Myocyte (in vitro differentiated cells): ENCODE results near the gene BTN3A1. TPM values are rescaled to one million over a fixed set of nuclear protein-coding genes. Genes with fewer than 3 reads are reported as not detected.
"Not testable (repeated sequence)": the region's sequence is repeated elsewhere in the genome, so short reads cannot be mapped to it uniquely, and the experiment has no call there.

Experiments used
- DNase-seq: peaks from one replicate; pipeline ENCODE4 v3.0.0-alpha.2; 2012; ENCODE audit warnings: low read depth
- total RNA-seq: library from RNA; depleted of rRNA; stranded (reverse); fragments of >200 nt; gene quantifications from 2 replicates; pipeline ENCODE4 v1.2.3, GENCODE V29; 2014

BTN3A1 gene
- total RNA-seq, 1 donor from 2014 or later = 9.6 TPM

DNA sequence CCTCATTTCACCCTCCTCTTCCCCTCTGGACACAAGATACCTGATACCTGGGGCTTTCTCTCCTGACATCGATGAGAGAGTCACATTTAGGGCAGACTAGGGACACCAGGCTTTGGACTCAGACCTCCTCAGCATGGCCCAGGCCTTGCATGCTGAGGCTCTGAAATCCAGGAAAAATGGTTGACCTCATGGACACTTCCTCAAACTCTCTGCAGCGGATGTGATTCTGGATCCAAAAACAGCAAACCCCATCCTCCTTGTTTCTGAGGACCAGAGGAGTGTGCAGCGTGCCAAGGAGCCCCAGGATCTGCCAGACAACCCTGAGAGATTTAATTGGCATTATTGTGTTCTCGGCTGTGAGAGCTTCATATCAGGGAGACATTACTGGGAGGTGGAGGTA, 10.9 kb downstream of the BTN3A1 start:
- DNase-seq = no peak

DNA sequence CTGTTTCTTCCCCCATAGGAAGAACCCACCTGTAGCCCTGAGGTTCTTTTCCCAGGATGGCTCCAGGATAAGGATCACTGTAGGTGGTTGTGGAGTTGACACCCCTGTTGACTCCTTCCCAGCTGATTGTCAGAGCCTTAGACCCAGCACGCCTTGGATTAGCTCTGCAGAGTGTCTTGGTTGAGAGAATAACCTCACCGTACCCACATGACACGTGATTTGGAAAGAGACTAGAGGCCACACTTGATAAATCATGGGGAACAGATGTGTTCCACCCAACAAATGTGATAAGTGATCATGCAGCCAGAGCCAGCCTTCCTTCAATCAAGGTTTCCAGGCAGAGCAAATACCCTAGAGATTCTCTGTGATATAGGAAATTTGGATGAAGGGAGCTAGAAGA, 12.2 kb downstream of the BTN3A1 start:
- no peak for DNase-seq

DNA sequence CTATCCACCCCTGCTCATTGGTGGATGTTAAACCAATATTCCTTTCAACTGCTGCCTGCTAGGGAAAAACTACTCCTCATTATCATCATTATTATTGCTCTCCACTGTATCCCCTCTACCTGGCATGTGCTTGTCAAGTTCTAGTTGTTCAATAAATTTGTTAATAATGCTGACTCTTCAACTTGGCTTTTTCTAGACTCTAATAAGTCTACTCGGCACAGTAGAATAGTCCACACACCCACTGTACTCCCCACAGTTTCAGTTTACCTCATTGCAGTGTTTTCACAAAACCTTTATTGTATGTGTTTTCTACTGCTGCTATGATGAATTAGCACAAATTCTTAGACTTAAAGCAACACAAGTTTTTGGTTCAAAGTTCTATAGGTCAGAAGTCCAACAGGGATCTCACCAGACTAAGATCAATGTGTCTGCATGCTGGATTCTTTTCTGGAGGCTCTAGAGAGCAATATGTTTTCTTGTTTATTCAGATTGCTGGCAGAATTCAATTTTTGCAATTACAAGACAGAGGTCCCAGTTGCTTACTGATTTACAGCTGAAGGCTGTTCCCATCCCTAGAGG, 13.1 kb downstream of the BTN3A1 start:
- DNase-seq = no peak

DNA sequence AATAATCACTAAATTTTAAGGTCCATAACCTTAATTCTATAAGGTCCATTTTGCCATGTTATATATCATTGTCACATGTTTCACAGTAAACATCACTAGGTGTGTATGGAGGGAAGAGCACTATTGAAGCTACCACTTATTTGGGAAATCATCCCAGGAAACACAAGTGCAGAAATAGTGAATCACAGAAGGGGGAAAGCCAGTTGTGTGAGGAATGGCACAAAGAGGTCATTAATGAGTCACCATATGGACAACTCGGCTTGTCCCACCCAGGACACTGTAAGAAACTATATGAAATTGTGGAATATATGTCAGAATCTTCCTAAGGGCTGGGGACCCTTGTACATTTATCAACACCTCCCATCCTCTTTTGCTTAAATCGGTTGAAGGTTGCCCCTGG, 13.7 kb downstream of the BTN3A1 start:
- no peak for DNase-seq

DNA sequence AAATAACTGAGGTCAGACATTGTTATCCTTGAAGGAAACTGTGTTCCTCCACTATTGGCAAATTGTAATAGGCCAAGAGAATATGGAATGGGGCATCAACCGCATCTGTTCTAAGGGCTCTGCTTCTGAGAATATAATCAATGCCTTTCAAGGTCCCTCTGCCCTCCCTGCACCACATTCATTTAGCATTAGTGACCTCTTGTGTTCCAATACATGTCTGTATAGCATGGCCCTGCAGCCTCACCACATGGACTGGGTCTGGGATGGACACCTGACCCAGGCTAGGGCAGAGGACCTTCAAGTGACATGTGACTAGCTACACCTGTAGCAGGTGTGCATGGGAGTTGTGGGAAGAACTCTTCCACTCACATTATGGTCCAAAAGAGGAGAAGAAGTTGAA, 14.2 kb downstream of the BTN3A1 start:
- DNase-seq = no peak

DNA sequence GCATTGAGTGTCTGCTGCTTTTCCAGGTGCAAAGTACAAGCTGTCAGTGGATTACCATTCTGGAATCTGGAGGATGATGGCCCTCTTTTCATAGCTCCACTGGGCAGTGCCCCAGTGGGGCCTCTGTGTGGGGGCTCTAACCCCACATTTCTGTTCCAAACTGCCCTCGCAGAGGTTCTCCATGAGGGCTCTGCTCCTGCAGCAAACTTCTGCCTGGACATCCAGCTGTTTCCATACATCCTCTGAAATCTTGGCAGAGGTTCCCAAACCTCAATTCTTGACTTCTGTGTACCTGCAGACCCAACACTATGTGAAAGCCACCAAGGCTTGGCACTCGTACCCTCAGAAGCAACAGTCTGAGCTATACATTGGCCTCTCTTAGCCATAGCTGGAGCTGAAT, 16.0 kb downstream of the BTN3A1 start:
- DNase-seq = not testable (repeated sequence)

DNA sequence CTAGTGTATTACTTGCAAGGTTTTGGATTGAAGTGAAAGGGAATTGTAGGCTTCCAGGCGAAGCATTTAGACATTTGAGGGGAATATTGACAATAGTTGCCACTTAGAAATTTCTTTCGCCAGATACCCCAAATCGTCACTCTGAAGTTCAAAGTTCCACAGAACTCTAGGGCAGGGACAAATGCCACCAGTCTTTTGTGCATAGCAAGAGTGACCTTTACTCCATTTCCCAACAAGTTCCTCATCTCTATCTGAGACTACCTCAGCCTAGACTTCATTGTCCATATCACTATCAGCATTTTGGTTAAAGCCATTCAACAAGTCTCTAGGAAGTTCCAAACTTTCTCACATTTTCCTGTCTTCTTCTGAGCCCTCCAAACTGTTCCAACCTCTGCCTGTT, 16.7 kb downstream of the BTN3A1 start:
- DNase-seq = not testable (repeated sequence)

DNA sequence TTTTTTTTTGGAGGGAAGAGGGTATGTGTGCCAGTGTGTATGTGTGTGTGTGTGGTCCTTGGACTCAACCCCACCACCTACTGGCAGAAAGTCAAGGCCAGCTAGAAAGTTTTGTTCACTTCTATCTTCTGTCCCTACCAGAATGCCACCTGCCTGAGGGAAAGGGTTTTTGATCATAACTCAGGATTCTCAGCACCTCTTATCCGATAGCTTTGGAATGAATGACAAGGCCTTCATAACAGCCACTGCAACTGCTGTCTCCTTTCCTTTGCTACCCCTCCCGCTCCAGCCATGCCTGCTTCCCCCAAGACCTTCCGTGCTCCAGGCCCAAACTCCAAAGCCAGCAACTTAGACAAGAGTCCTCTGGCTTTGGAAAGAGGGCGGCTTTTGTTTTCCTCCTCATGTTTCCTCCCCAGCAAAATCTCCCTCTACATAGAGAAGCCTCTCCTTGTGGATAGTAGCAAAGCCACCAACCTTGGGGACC, 18.7 kb downstream of the BTN3A1 start:
- peak; percentile 59 for DNase-seq

DNA sequence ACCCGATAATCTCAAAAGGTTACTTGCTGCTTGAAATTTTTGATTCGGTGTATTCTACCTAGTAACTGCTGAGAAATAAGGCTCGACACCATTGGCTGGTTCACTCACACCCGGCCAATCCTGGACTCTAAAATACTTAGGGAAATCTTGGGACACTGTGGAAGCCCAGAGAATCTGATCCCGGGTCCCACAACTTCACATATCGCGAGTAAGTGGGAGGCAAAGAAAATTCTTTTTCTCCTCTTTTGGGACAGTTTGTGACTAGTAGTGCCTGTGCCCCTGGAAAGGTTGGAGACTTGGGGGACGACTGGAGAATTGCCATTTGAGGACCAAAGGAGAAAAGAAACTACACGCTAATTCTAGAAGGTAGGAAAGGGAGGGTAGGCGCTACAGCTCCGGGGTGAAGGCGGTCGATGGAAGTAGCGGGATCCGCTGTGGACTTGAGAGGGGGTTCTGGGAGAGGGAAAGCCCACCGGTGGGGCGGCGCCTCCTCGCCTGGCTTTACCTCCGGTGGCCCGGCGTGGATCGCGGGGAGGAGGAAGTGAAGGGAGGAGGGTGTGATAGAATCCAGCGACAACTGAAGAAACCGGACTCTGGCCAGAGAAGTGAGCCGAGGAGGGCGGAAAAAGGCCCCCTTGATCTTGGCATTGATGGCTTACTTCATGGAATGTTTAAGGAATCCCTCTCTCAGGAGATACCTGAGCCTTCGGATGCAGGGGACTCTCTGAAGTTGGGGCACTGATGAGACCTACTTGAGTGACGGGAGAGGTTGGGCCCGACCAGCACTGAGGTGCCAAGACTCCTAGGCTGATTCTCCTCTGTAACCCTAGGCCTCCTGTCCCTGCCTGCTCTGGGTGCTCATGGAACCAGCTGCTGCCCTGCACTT, 19.4 kb downstream of the BTN3A1 start:
- peak; percentile 95 for DNase-seq

DNA sequence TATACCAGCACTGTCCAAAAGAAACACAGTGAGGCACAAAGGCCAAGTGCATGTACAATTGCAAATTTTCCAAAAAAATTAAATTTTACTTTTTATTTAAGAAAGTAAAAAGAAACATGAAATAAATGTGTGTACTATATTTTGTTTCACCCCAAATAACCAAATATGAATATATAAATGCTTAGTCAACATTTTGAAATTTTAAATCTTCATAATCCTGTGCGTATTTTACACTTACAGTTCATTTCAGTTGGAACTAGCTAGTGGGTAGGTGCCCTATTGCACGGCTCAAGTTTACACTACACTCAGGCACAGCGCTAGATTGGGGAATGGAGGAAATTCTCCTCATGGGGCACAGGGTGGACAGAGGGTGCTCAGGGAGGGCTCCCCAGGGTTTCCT, 20.3 kb downstream of the BTN3A1 start:
- no peak for DNase-seq

DNA sequence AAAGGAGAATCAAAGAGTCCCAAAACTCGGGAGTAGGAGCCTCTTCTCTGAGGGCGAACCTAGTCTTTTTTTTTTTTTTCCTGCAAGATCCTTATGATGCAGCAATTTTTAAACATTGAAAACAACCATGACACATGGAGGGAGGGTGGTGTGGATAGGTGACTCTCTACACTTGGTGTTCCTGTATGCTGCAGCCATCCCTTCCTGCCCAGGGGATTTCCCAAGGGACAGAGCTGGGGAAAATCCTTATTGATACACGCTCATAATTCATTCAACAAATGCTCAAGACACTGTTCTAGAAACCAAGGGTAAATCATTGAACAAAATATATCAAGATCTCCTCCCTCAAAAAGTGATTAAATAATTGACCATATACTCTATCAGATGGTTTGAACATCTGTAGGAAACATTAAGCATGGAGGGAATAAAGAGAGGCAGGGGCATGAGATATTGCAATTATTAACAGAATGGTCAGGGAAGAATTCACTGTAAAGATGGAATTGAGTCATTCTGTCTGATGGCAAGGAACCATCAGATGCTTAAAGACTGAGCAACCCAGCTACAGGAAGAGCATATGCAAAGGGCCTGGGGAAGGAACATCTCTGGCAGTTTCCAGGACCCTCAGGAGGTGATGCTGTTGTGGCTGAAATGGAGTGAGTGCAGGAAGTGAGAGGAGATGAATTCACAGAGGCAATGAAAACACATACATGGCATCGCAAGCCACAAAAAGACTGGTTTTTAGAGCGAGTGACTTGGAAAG, 24.8 kb downstream of the BTN3A1 start:
- DNase-seq = no peak

DNA sequence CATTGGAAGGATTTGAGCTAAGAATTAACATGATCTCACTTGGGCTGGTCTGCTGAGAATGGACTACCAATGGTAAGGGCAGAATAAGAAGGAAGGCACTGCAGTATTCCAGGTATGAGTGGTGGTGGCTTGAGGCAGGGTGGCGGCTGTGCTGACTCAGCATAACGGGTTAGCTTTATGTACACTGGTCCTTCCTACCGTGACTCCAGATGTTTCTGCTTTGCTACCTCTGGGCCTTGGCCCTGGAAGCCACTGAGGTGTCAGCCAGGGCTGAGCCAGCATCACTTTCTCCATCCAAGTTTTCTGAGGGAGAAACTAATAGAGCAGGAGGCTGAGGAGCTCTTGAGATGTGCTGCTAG, 25.4 kb downstream of the BTN3A1 start:
- no peak for DNase-seq

DNA sequence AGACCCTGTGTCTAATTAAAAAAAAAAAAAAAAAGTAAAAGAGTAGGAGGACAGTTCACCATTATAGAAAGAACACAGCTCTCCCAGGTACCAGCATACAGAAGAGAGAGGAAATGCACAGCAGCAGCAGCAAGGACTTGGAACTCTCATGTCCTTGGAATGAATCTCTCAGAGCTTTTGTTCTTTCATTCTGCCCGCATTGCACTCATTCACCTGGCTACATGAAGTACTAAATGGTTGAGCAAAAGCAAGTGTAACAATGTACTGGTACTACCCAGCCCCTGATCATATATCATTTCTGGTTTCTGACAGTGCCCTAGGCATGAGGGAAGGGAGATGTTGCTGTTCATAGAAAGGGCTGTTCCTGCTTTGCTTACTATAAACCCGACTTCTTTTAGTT, 26.1 kb downstream of the BTN3A1 start:
- no peak for DNase-seq

DNA sequence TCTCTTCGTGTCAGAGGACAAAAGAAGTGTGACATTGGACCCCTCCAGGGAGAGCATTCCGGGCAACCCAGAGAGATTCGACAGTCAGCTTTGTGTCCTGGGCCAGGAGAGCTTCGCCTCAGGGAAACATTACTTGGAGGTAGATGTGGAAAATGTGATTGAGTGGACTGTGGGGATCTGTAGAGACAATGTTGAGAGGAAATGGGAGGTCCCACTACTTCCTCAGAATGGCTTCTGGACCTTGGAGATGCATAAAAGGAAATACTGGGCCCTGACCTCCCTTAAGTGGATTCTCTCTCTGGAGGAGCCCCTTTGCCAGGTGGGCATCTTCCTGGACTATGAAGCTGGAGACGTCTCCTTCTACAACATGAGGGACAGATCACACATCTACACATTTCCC, 28.7 kb downstream of the BTN3A1 start:
- DNase-seq = no peak

DNA sequence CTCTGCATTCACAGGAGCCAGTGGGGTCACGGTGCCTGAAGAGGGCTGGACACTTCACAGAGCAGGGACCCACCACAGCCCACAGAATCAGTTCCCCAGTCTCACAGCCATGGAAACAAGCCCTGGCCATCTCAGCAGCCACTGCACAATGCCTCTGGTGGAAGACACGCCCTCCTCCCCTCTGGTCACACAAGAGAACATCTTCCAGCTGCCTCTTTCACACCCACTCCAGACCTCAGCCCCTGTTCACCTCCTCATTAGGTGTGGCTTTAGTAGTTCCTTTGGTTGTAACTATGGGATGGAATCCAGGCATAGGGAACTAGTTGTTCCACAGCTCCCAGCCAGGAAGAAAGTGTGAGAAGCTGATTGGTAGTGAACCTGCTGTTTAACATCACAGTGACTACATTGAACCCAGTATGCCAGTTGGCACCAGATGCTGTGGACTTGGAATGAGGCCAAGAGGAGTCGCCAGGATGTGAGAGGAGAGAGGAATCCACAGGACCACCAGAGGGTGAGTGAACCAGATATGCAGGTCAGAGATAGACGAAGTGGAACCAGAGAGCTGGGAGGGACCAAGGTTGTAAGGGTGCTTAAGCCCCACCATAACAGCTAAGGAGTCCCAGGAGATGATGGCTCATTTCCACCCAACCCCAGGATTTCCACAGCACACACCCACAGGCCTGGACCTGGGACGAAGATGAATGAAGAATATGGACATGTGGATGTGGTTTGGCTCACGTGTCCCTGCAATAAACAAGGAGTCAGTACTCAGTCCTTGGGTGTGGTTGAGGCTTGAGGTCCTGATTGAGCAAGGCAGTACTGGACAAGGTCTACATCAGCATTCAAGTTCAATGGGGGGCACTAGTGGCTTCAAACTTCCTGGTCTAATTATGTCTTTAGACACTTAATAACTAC, 29.4 kb downstream of the BTN3A1 start:
- peak; percentile 28 for DNase-seq

DNA sequence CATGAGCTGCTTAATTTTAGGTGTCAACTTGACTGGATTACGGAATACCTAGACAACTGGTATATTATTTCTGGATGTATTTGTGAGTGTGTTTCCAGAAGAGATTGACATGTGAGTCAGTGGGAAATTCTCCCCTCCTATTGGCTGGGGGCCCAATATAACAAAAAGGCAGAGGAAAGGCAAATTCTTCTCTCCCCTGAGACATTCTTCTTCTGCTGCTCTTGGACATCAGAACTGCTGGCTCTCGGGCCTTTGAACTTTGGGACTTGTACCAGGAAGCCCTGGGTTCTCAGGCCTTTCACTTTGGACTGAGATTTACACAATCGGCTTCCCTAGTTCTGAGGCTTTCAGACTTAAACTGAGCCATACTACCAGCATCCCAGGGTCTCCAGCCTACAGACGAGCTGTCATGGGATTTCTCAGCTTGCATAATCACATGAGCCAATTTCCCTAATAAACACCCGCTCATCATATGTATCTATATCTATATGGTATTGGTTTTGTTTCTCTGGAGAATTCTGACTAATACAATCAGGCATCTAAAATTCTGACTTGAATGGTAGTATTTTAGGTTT, 30.6 kb downstream of the BTN3A1 start:
- no peak for DNase-seq

DNA sequence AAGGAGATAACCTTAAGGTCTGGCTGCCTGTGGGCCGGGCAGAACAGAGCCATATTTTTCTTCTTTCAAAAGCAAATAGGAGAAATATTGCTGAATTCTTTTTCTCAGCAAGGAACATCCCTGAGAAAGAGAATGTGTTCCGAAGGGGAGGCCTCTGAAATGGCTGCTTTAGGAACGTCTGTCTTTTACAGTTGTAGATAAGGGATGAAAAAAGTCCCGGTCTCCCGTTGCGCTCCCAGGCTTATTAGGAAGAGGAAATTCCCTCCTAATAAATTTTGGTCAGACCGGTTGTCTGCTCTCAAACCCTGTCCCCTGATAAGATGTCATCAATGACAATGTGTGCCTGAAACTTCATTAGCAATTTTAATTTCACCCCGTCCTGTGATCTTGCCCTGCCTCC, 31.6 kb downstream of the BTN3A1 start:
- not testable (repeated sequence) for DNase-seq

DNA sequence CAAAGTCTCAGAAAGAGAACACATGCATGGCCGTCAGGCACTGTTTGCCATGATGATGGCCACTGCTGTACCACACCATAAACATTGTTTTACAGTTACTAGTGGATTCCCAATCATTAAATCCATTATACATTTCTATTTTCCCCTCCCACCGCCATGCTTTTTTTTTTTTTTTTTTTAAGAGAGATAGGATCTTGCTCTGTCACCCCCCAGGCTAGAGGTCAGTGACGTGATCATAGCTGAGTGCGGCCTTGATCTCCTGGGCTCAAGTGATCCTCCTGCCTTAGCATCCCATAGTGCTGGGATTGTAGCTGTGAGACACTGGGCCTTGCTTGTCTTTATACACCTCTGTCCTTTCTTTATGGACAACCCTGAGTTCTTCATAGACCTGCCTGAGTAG, 33.9 kb downstream of the BTN3A1 start:
- no peak for DNase-seq

DNA sequence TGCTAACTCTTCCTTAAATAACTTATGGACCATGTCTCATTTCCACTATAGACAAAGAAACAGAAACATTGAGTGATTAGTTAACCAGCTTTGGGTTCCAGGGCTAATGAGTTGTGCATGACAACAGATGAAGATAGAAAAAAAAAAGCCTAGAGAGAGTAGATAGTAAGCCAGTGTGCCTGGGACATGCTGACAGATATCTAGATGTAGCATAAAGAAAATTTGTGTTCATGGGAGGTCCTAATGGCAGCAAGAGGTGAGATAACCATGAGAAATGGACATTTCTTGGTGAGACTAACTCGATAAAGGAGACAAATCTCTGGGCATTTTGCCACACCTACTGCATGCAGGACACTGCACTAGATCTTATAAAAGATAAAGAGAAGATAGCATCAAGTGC, 35.5 kb downstream of the BTN3A1 start:
- DNase-seq = no peak

DNA sequence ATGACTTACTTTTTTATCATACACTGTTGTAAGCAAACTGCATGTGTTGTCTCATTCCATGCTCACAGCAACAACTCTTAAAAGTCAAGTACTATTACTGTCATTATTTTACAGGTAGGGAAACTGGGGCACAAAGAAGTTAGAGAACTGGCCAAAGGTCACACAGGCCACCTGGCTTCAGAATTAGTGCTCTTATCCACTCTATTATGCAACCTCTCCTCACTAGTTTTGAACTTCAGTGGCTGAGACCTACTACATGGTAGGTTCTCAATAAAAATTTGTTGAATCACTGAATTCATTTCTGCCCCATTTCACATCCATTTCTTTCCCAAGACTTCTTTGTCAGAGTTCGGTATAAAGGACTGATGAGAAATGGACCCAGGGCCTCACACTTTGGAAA, 35.9 kb downstream of the BTN3A1 start:
- no peak for DNase-seq
